Trophoblast cell (in vitro differentiated cells and primary cell): ENCODE data around the gene SRI. TPM values are rescaled to one million over a fixed set of nuclear protein-coding genes. Genes with fewer than 3 reads are reported as not detected.

Source experiments
- DNase-seq, 2 donors: peaks; one replicate each; pipeline ENCODE4 v3.0.0-alpha.2; 2016
- H2AFZ ChIP-seq: 2 replicates; pipeline ENCODE4 v1.6.1; 2013; ENCODE audit warnings: low read length, moderate library complexity, mild to moderate bottlenecking; ENCODE audit not compliant: insufficient read depth, poor library complexity
- H2AK5ac ChIP-seq: 2 replicates; pipeline ENCODE4 v1.6.1; 2013; ENCODE audit warnings: mild to moderate bottlenecking, low read length
- H2BK120ac ChIP-seq: 2 replicates; pipeline ENCODE4 v1.6.1; 2013; ENCODE audit warnings: low read length, mild to moderate bottlenecking, moderate library complexity; ENCODE audit not compliant: insufficient read depth, poor library complexity
- H2BK12ac ChIP-seq: 2 replicates; pipeline ENCODE4 v1.6.1; 2013; ENCODE audit warnings: mild to moderate bottlenecking, low read length, moderate library complexity
- H2BK5ac ChIP-seq: 2 replicates; pipeline ENCODE4 v1.6.1; 2013; ENCODE audit warnings: low read length, low read depth, moderate library complexity, mild to moderate bottlenecking; ENCODE audit not compliant: poor library complexity
- H3K14ac ChIP-seq: 2 replicates; pipeline ENCODE4 v1.6.1; 2013; ENCODE audit warnings: mild to moderate bottlenecking, low read length
- H3K18ac ChIP-seq: 2 replicates; pipeline ENCODE4 v1.6.1; 2013; ENCODE audit warnings: mild to moderate bottlenecking, low read length
- H3K23ac ChIP-seq: 2 replicates; pipeline ENCODE4 v1.6.1; 2013; ENCODE audit warnings: low read length
- H3K27ac ChIP-seq: 2 replicates; pipeline ENCODE4 v1.5.1; 2013; ENCODE audit warnings: low read depth, mild to moderate bottlenecking, inconsistent platforms, low read length, moderate library complexity
- H3K27me3 ChIP-seq: 2 replicates; pipeline ENCODE4 v1.6.1; 2013; ENCODE audit warnings: inconsistent platforms, mild to moderate bottlenecking, low read length, moderate library complexity; ENCODE audit not compliant: insufficient read depth
- H3K36me3 ChIP-seq, 2 experiments: 1 replicate in 1 of 2; 2 replicates in 1 of 2; pipeline ENCODE4 v1.6.1; 2013; ENCODE audit warnings: low read length in 2 of 2, mild to moderate bottlenecking in 2 of 2, moderate library complexity in 1 of 2; ENCODE audit not compliant: insufficient read depth in 2 of 2, control insufficient read depth in 1 of 2
- H3K4ac ChIP-seq: 2 replicates; pipeline ENCODE4 v1.6.1; 2013; ENCODE audit warnings: low read depth, mild to moderate bottlenecking, low read length, moderate library complexity
- H3K4me1 ChIP-seq, 2 experiments: 1 replicate in 1 of 2; 2 replicates in 1 of 2; pipeline ENCODE4 v1.6.1; 2013; ENCODE audit warnings: low read length in 2 of 2, mild to moderate bottlenecking in 2 of 2, moderate library complexity in 1 of 2; ENCODE audit not compliant: insufficient read depth in 2 of 2, control insufficient read depth in 1 of 2
- H3K4me2 ChIP-seq: 2 replicates; pipeline ENCODE4 v1.6.1; 2013; ENCODE audit warnings: inconsistent platforms, mild to moderate bottlenecking, low read length, moderate library complexity
- H3K4me3 ChIP-seq: 2 replicates; pipeline ENCODE4 v1.5.1; 2013; ENCODE audit warnings: mild to moderate bottlenecking, low read depth, low read length, inconsistent platforms
- H3K79me1 ChIP-seq: one replicate; pipeline ENCODE4 v1.6.1; 2013; ENCODE audit warnings: low read length
- H3K79me2 ChIP-seq: 2 replicates; pipeline ENCODE4 v1.6.1; 2013; ENCODE audit warnings: low read length, mild to moderate bottlenecking; ENCODE audit not compliant: control insufficient read depth, insufficient read depth, poor library complexity
- H3K9ac ChIP-seq: 2 replicates; pipeline ENCODE4 v1.6.1; 2013; ENCODE audit warnings: mild to moderate bottlenecking, low read length
- H3K9me3 ChIP-seq: 2 replicates; pipeline ENCODE4 v1.6.1; 2013; ENCODE audit warnings: low read depth, mild to moderate bottlenecking, control low read depth, inconsistent platforms, low read length; ENCODE audit not compliant: insufficient read depth
- H4K12ac ChIP-seq: 2 replicates; pipeline ENCODE4 v1.6.1; 2013; ENCODE audit warnings: low read depth, mild to moderate bottlenecking, low read length, moderate library complexity
- H4K8ac ChIP-seq: 2 replicates; pipeline ENCODE4 v1.6.1; 2013; ENCODE audit warnings: low read depth, mild to moderate bottlenecking, low read length, moderate library complexity
- H4K91ac ChIP-seq: one replicate; pipeline ENCODE4 v1.6.1; 2013; ENCODE audit warnings: low read depth, mild to moderate bottlenecking, low read length, moderate library complexity
- WGBS: extraction: QIAGEN DNeasy Blood & Tissue Kit; methylation state at CpG from one replicate; pipeline ENCODE4 v1.1.7; 2013; ENCODE audit warnings: missing lambda C conversion rate; ENCODE audit not compliant: insufficient read length, insufficient coverage; ENCODE audit errors: extremely low coverage; 5-methylcytosine and 5-hydroxymethylcytosine counted together
- polyA plus RNA-seq: library from polyadenylated mRNA; stranded (reverse); fragments of 200-250 nt; gene quantifications from 2 replicates; pipeline ENCODE4 v1.2.3, GENCODE V29; 2013

SRI gene, protein sequence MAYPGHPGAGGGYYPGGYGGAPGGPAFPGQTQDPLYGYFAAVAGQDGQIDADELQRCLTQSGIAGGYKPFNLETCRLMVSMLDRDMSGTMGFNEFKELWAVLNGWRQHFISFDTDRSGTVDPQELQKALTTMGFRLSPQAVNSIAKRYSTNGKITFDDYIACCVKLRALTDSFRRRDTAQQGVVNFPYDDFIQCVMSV
- polyA plus RNA-seq: 82.4 and 82.5 TPM in 2 replicates

DNA sequence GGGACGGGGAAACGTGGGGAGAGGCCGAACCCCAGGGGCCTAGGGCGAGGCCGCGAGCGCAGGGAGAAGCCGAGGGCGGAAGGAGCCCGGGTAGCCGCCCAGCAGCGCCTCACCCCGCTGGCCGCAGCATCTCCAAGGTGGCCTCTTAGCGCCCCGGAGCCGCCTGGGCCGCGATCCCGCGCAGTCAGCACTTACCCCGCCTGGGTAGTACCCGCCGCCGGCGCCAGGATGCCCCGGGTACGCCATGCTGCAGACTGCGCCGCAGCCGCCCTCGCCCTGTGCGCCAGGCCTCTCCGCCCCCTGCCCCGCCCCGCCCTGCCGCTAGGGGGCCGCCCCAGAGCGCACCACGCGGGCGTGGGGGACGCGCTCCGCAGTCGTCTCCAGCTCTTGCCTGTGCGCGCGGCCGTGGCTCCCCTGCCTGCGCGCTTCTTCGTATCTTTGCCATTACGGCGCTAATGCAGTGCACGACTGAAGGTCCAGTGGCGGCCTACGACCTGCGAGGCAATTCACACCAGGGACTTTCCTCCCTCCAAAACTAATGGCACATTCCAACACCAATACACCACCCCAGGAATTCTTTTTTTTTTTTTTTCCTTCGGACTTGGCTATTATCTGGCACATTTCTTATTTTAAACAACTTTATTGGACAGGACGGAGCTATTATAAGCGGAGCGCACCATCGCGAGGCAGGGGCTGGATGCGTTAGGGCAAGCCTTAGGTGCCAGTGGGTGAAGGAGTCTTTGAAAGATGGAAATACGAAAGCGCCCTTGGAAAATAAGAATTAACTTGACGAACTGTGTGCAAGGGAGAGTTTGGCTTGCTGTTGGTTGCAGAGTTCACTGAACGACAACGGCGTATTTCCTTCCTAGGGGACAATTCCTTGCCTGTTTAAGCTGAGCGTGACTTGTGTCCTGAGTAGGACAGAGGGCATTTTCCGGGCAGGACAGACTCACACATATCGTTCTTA is at the start of gene SRI:
Gene SRI, minus strand, starts transcription at position 258 of the 967 bp plus-strand sequence. Its CDS starts 12 bp downstream, at position 246.
- H4K8ac ChIP-seq: peak within 1 kb of the TSS; percentile 97
- H3K4me1 ChIP-seq: peaks cover 5% of the 10 kb centered on the region in 2 experiments
- peak within 1 kb of the TSS; percentile 100 for H2BK120ac ChIP-seq
- H2BK5ac ChIP-seq: peak within 1 kb of the TSS; percentile 98
- H3K36me3 ChIP-seq: peaks cover 6 to 7% of the 10 kb centered on the region in 2 experiments
- peak within 1 kb of the TSS; percentile 94 for H3K18ac ChIP-seq
- H4K12ac ChIP-seq: peak within 1 kb of the TSS; percentile 93
- H2BK12ac ChIP-seq: peak within 1 kb of the TSS; percentile 100
- peak within 1 kb of the TSS; percentile 57 for H3K27ac ChIP-seq
- H3K4me2 ChIP-seq: peak within 1 kb of the TSS; percentile 80
- peak within 1 kb of the TSS; percentile 95 for H3K4me3 ChIP-seq
- peak within 1 kb of the TSS; percentile 93 for H2AFZ ChIP-seq
- H3K27me3 ChIP-seq: no peaks in the 10 kb centered on the region
- H3K23ac ChIP-seq: no peak within 1 kb of the TSS
- no peaks in the 10 kb centered on the region for H3K9me3 ChIP-seq
- H3K14ac ChIP-seq: peak within 1 kb of the TSS; percentile 98
- peak within 1 kb of the TSS; percentile 94 for H3K9ac ChIP-seq
- DNase-seq: peak; percentile 90 to 94
- peaks cover 5% of the 10 kb centered on the region for H3K79me1 ChIP-seq
- peak within 1 kb of the TSS; percentile 77 for H3K4ac ChIP-seq
- H3K79me2 ChIP-seq: peaks cover 5% of the 10 kb centered on the region
- WGBS: no CpG with 5 or more reads among the region's 75 CpGs
- H4K91ac ChIP-seq: peak within 1 kb of the TSS; percentile 99
- H2AK5ac ChIP-seq: no peak within 1 kb of the TSS

DNA sequence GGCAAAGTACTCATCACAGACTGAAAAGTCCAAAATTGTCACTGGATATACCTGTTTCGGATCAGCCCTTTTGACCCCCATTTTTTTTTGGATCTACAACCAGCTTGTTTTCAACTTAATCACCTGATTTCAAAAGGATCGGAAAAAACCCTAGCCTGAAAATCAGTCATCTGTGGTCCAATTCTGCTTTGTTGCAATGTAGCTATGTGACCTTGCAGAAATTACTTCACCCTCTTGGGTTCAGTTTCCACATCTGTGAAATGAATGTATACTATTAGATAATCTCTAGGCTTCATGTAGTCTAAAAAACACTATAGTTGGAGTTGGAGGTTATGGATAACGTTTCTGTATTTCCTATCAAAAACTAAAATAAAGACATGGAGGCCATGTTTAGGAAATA is 49.7 kb upstream of the SRI start:
- WGBS: no CpG with 5 or more reads among the region's 3 CpGs

DNA sequence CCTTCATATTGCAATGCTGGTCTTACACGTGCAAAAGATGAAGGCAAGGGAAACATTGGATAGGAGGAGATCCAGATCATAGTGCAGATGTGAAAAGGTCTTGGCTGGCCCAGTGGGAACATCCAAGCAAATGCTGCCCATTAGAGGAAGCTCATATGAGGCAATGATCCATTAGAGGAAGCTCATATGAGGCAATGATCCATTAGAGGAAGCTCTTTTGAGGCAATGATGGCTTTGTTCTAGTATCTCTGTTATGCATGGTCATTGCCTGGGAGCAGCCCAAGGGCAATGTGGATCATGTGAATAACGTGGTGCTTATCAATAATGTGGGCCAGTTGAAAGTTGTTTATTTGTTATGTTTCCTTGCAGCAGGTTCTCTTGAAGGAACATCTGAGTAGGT is 49.0 kb upstream of the SRI start:
- H2BK120ac ChIP-seq: no peak overlapping the region
- H3K4me3 ChIP-seq: no peak overlapping the region
- WGBS: no CpG with 5 or more reads among the region's 2 CpGs
- H2AK5ac ChIP-seq: no peak overlapping the region
- H3K9me3 ChIP-seq: no peaks in the 10 kb centered on the region
- H4K8ac ChIP-seq: no peak overlapping the region
- no peak overlapping the region for H4K91ac ChIP-seq
- no peak overlapping the region for H3K4me2 ChIP-seq
- H2BK5ac ChIP-seq: no peak overlapping the region
- H3K18ac ChIP-seq: no peak overlapping the region
- H3K79me1 ChIP-seq: no peaks in the 10 kb centered on the region
- H3K36me3 ChIP-seq: no peaks in the 10 kb centered on the region
- no peak overlapping the region for H3K14ac ChIP-seq
- no peak overlapping the region for H3K9ac ChIP-seq
- no peaks in the 10 kb centered on the region for H3K27me3 ChIP-seq
- H3K27ac ChIP-seq: no peak overlapping the region
- no peak overlapping the region for H2BK12ac ChIP-seq
- H3K79me2 ChIP-seq: no peaks in the 10 kb centered on the region
- no peaks in the 10 kb centered on the region for H3K4me1 ChIP-seq
- H2AFZ ChIP-seq: no peak overlapping the region
- no peak overlapping the region for H3K23ac ChIP-seq
- no peak for DNase-seq
- H3K4ac ChIP-seq: no peak overlapping the region
- H4K12ac ChIP-seq: no peak overlapping the region

More for the DNA sequence above, 49.7 kb upstream of the SRI start:
- no peaks in the 10 kb centered on the region for H3K79me1 ChIP-seq
- no peak overlapping the region for H3K4me3 ChIP-seq
- H4K8ac ChIP-seq: no peak overlapping the region
- H3K9ac ChIP-seq: no peak overlapping the region
- H3K27me3 ChIP-seq: no peaks in the 10 kb centered on the region
- no peak overlapping the region for H3K18ac ChIP-seq
- no peak overlapping the region for H2AK5ac ChIP-seq
- no peak overlapping the region for H4K12ac ChIP-seq
- H2BK5ac ChIP-seq: no peak overlapping the region
- no peak overlapping the region for H3K14ac ChIP-seq
- no peak overlapping the region for H3K4me2 ChIP-seq
- no peaks in the 10 kb centered on the region for H3K4me1 ChIP-seq
- H4K91ac ChIP-seq: no peak overlapping the region
- no peak overlapping the region for H2BK120ac ChIP-seq
- H3K4ac ChIP-seq: no peak overlapping the region
- H3K27ac ChIP-seq: no peak overlapping the region
- no peak overlapping the region for H3K23ac ChIP-seq
- H3K36me3 ChIP-seq: no peaks in the 10 kb centered on the region
- no peaks in the 10 kb centered on the region for H3K9me3 ChIP-seq
- no peaks in the 10 kb centered on the region for H3K79me2 ChIP-seq
- no peak for DNase-seq
- no peak overlapping the region for H2BK12ac ChIP-seq
- no peak overlapping the region for H2AFZ ChIP-seq

DNA sequence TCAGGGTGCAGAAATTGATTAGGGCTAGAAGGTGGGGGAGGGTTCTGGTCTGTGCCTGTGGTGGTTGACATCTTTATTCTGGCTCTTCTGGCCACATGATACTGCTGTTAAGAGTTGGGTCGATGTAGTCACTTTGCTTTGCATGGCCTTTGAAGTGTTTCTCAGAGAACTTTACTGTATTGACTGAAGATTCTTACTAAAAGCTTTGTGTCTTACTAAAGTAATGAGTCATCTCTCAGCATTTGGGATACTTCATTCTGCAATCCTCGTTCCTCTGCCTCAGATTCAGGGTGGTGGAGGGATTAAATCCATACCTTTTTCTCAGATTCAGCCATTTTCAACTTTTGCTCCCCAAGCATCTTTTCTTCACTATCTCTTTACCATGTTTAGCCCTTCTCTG is 48.2 kb upstream of the SRI start:
- Histone ChIP-seq H2BK120ac (no peak overlapping the region), H3K9me3 (no peaks in the 10 kb centered on the region), H3K27ac (no peak overlapping the region), H3K4me1 (no peaks in the 10 kb centered on the region), H3K79me2 (no peaks in the 10 kb centered on the region), H3K23ac (no peak overlapping the region), H3K4me3 (no peak overlapping the region), H4K91ac (no peak overlapping the region), H4K12ac (no peak overlapping the region), H2AK5ac (no peak overlapping the region), H2AFZ (no peak overlapping the region), H3K4me2 (no peak overlapping the region), H2BK12ac (no peak overlapping the region), H2BK5ac (no peak overlapping the region), H3K79me1 (no peaks in the 10 kb centered on the region), H3K36me3 (no peaks in the 10 kb centered on the region), H3K27me3 (no peaks in the 10 kb centered on the region), H4K8ac (no peak overlapping the region), H3K9ac (no peak overlapping the region), H3K4ac (no peak overlapping the region), H3K18ac (no peak overlapping the region), H3K14ac (no peak overlapping the region)
- no CpG with 5 or more reads among the region's 2 CpGs for WGBS
- no peak for DNase-seq
